Activated effector memory CD4-positive, alpha-beta T cell treated with anti-CD3 and anti-CD28 coated beads, Interleukin-2, amount 50 U/mL, for 16 hours (primary cell): Measurements from ENCODE around the gene TNIP2.
A peak's percentile ranks its signal among the peaks of the same experiment; 100 is the strongest.

Experiments
- DNase-seq: peaks from one replicate; pipeline ENCODE4 v3.0.0-alpha.2; 2020

TNIP2 gene

DNA sequence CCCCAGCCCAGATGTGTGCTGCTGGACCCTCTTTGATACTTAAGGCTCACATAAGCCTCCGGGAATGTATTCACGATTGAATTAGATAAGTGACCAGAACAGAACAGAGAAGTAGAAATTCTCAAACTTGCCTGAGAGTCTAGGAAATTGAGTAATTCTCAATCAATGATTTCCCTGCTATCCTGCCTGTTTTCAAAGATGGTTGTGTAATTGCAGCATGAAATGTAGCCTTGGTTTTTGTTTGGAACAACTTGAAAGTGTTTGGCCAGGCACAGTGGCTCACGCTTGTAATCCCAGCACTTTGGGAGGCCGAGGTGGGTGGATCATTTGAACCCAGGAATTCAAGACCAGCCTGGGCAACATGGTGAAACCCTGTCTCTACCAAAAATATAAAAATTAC is 41.2 kb downstream of the TNIP2 start:
- no peak for DNase-seq

DNA sequence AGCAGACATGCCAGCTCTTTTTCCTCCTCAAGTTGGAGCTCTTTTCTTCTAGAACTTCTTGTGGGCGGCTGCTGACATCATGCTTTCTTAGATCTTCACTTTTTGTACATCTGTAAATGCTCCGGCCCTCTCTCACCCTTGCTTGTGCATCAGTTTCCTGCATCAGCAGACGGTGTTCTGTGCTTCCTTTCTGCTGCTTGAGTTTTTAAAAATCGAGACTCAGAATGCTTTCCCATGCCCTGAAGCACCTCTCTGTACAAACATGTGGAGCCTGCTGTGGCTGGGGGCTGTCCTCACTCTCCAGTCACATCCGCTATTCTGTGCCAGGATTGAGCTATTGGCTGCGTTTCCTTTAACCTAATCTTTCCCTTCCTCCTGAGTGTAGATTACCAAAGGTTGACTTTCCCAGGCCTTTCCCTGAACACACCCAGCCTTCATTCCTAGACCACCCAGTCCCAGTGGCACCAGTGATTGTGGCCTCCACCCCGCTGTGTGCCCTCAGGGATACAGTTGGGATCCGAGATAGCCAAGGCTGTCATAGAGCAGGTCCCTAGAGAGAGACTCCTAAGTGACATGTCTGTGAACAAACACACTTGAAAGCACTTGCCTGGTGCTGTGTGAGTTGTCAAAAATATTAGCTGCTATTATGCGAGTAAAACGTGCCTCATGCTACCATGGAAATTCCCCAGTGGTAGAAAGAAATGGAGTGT is 41.9 kb downstream of the TNIP2 start:
- DNase-seq: peak; percentile 71

DNA sequence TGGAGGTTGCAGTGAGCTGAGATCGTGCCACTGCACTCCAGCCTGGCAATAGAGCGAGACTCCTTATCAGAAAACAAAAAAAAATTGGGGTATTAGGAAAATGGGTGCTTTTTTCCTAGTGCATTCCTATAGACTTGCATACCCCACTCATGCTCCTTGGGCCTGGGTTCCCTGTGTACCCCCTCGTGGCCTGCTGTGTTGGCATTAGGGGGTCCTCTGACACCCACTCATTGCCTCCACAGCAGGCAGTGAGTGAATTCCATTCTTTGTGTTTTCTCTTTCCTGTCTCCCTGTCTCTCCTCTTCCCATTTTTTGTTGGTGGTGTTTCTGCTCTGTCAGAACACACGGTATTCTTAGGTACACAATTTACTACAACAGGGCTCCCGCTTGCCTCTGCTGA is 42.8 kb downstream of the TNIP2 start:
- no peak for DNase-seq

DNA sequence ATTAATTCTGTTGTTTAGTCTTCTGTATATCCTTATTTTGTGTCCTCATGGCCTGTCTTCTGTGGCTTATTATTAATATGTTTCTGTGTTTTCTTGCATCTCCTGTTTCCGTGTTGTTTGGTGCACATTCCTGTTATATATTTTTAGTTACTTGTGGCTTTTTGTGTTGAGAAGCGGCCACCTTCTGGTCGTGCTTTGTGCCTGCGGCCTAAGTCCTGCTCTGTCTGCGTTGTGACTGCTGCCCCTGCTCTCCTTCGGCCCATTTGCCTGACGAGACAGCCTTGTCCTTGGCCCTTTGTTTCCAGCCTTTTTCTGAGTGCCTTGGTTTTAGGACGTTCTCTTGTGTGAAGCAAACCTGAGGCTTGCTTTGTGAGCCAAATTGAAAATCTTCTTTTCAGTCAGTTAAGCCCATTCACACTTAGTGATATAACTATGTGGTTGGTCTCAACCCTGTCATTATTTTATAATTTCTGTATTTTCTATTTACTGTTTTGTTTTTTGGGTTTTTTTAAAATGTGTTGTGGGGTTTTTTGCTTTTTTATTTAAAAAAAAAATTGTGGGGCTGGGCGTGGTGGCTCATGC is 43.8 kb downstream of the TNIP2 start:
- DNase-seq: peak; percentile 56

DNA sequence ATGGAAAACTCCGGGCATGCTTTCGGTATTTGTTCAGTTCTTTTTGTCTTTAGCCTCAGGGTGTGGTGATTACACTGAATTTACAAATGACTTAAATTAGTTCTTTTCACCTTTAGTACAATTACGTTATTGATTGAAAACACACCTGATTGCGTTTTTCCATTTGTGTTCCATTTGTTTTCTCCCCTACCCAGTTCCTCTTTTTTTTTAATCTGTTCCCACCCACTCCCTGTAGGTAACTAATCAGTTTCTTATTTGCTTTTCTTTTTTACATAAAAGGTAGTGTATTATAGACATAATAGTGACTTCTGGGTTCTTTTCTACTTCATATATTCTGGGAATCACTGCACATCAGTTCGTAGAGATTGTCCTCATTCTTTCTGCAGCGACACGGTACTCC is 53.4 kb downstream of the TNIP2 start:
- DNase-seq: no peak

DNA sequence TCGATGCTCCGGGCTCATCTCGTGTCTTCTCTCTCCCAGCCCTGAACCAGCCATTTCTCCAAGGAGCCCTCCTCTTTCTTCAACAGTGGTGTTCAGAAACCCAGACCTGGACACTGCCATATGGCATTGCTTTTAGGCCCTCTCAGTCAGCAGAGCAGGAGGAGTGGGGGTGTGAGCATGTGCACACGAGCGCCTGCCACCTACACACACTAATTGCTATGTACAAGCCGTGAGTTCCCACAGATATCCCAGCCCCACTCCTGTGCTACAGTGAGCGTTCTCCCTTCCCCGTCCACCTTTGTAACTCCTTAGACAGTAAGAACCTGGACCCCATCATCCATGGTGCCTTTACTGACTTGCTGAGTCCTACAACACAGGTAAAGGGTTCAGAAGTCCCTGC is 53.8 kb downstream of the TNIP2 start:
- DNase-seq: no peak

DNA sequence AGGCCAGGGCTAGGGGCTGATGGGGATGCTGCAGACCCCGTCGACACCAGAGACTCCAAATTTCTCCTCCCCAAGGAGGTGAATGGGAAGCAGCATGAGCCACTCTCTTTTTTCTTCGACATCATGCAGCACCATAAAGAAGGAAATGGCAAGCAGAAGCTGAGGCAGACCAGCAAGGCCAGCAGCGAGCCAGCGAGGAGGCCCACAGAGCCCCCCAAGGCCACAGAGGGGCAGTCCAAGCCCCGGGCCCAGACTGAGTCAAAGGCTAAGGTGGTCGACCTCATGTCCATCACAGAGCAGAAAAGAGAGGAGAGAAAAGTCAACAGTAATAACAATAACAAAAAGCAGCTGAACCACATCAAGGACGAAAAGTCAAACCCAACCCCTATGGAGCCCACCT is 56.1 kb downstream of the TNIP2 start:
- no peak for DNase-seq

DNA sequence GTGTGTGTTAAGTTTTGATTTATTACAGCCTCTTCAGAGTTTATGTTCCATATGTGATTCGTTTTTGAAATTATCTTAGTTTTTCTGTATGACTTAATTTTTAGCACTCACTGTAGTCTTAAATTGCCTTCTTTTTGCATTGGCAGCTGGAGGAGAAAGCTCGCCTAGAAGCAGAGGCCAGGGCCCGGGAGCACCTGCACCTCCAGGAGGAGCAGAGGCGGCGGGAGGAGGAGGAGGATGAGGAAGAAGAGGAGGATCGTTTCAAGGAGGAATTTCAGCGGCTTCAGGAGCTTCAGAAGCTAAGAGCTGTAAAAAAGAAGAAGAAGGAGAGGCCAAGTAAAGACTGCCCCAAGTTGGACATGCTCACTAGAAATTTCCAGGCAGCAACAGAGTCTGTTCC is 56.6 kb downstream of the TNIP2 start:
- no peak for DNase-seq

DNA sequence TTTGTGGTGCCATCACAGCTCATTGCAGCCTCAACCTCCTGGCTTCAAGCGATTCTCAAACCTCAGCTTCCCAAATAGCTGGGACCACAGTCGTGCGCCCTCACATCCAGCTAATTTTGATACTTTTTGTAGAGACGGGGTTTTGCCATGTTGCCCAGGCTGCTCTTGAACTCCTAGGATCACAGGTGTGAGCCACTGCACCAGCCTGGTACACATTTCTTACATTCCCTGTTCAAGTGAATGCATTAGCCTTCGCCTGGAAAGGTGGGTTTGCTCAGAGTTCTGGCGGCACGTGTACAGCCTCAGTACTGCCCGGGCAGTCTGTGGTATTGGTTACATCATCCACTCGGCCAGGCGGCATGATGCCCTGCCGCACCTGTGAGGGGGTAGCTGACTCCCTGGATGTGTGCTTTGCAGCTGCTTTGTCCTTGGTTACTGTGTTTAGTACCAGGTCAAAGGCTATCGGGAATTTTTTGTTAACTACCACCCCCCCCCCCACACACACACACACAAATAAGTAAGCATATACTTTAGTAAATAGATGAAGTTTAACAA is 57.1 kb downstream of the TNIP2 start:
- no peak for DNase-seq

DNA sequence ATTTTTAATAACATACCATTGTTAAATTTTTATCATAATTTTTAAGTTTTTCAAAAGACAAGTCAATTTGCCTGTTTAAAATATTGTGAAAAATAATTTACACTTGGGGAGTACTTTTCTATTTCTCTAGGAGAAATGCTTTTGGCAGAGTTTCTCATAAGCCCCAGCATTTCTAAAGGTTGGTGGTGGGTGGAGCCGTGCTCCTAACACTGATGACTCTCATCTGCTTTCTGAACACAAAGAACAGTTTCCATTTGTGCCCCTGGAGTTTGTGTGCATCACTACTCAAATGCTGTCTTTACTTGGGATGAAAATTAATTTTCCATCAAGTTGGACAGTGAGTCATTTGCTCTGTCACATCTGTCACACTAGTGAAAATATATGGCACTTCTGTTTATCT is 57.6 kb downstream of the TNIP2 start:
- no peak for DNase-seq

DNA sequence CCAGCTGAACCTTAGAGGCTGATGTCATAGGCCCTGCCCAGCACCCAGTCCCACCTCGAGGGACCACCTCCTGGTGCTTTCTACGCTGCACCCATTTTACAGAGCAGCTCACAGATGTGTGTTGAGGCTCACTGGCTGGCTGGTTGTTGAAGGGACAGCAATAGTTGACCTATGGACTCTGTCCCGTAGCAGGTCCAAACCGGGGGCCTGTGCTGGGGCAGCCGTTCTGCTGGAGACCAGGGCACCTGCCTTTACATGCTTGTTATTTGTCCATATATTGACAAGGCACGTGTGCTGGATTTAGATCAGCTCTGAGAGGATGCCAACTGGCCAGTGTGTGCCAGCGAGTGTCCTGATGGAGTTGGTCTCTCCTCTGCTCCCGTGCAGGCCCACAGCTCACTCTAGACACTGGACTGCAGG is 58.1 kb downstream of the TNIP2 start:
- DNase-seq: no peak

DNA sequence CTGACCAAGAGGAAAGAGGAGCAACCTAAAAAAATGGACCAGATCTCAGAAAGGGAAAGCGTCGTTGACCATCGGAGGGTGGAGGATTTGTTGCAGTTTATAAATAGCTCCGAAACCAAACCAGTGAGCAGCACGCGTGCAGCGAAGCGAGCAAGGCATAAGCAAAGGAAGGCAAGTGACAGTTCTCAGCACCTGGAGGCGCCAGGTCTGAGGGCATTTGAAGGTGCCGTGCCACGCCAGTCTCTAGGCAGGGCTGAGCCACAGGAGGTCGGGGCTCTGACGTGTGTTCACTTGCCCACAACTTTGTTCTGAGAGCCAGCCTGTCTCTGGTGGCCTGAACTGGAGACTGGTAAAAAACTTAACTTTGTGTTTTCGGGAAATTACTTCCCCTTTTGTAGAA is 59.7 kb downstream of the TNIP2 start:
- DNase-seq: no peak

DNA sequence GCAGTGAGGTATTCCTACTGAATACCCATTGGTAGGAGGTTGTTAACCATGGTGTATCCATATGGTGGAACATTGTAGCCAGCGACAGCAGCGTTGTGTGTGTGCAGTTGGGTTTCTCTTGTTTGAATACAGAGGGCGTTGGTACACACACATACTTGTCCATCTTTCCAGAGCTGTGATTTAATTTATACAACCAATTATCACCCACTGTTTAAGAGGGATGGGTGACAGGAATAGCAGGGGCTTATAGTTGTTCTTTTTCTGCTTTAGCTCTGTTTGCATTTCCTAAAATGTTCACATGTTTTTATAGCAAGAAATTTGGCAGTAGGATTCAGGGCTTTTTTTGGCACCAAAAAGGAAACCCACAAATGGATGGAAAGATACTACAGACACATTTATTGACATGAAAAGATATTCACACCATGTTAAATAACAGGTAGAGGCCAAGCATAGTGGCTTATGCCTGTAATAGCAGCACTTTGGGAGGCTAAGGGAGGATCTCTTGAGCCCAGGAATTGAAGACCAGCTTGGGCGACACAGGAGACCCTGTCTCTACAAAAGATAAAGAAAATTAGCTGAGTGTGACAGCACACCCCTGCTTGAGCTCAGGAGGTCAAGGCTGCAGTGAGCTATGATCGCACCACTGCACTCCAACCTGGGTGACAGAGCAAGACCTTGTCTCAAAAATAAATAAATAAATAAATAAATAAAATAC is 60.6 kb downstream of the TNIP2 start:
- DNase-seq: no peak

DNA sequence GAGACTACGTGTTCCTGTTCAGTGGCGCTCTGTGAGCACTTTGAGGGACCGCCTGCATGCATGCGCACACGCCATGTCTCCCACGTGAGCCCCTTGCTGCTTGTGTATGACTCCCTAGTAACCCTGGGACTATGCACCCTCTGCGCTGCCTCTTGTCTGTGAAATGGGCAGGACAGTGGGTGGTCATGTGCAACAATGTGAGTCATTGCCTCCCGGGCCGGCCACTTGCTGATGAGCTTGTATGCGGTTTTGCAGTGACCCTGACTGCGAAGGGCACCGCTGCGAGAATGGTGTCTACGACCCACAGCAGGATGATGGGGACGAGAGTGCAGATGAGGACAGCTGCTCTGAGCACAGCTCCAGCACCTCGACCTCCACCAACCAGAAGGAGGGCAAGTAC is 61.4 kb downstream of the TNIP2 start:
- no peak for DNase-seq

DNA sequence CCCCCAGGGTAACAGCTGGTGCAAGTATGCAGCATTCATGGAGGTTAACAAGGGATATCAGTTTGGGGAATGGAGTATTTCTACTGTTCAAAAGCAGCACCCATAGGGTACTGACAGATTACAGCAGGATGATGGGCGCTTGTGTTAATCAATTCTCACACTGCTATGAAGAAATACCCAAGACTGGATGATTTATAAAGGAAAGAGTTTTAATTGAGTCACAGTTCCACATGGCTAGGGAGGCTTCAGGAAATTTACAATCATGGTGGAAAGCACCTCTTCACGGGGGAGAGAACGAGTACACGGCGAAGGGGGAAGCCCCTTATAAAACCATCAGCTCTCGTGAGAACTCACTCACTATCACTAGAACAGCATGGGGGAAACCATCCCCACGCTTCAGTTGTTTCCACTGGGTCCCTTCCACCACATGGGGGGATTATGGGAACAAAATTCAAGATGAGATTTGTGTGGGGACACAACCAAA is 64.1 kb downstream of the TNIP2 start:
- DNase-seq: no peak
